Astrocyte of the hippocampus (primary cell): ENCODE results near the gene OMP.

Experiments
- DNase-seq: peaks from one replicate; pipeline ENCODE4 v3.0.0; 2011; ENCODE audit warnings: low read depth, low spot score

Gene OMP

DNA sequence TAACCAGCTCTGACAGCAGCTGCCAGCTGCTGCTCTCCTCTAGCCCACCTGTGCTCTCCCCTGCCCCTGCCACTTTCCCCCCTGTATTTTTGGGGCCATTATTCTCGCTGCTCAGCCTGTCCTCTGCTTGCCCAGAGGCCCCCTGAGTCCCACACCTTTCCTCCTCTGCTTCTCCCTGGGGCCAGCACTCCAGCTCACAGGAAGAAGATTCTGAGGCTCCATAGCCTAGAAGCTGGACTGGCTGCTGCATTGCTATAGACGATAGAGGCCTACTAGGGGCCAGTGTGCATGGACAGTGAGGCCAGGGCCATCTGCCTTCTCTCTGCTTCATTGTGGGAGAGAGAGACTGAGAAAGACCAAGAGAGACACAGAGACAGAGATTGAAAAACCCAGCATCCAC, 679 bp downstream of the OMP start:
- no peak for DNase-seq

DNA sequence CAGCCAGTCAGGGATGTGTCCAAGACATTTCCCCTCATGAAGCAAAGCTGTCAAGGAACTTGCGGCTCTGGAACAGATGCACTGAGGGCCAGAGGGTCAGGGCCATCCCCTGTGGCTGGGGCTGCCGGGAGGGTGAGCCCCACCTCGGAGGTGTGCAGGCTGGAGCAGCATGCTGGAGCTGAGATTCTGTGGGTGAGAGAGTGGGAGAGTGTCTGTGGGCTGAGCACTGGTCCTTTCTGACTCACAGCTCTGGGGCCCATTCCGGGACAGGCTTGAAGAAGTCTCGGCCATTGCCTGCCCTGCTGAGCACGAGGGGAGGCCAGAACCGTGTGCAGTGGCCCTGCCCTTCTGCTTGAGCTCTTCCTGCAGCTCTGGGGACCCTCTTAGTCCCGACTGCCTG, 2.1 kb downstream of the OMP start:
- DNase-seq, result peak; percentile 55

DNA sequence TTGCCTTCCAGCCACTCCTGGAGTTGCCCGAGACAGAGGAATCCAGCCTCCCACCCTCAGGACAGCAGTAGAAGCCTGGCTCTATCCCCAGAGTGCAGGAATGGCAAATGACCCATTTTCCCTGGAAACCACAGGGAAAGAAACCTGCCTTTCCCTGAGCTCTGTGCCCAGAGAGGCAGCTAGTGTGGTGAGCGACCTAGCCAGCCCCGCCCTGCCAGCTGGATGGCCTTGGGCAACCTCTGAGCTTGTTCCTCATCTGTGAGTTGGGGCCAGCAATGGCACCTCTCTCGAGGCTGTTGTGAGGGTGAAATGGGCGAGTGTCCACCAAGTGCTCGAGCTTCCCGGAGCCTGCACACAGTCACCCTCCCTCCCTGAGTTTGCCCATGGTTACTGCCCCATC, 3.7 kb downstream of the OMP start:
- DNase-seq, result peak; percentile 71

DNA sequence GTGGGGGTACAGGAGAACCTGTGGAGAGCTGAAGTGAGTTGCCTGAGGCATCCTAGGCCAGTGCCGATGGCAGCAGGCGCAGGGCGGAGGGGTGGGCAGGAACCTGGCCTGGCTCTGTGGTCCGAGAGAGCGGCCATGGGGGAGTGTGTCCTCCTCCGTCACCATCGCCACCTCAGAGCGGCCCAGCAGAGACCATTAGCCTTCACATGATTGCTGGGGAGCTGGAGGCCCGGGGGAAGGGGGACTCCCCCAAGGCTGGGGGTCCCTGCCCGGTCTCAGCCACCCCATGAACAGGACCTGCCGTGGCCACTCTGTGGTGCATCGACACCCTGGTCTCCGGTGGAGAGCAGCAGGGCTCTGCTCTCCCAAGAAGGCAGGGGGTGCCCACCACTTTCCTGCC, 4.1 kb downstream of the OMP start:
- DNase-seq, result no peak

DNA sequence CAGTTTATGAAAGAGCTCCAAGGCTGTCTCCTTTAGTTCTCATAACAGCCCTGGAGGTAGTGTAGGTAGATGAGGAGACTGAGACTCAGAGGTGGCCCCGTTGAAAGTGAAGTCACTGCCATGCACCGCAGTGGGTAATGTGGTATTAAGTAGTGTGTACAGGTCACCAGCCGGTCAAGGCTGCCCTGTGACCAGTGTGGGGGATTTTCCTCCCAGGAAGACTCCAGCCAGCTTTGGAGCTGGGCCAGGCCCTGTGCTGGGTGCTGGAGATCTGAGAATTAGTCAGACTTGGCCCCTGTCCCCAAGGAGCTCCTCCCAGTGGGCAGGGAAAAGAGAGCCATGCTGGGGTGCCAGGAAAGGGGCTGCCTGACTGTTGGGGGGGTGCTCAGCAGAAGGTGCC, 5.3 kb downstream of the OMP start:
- DNase-seq, result peak; percentile 97

DNA sequence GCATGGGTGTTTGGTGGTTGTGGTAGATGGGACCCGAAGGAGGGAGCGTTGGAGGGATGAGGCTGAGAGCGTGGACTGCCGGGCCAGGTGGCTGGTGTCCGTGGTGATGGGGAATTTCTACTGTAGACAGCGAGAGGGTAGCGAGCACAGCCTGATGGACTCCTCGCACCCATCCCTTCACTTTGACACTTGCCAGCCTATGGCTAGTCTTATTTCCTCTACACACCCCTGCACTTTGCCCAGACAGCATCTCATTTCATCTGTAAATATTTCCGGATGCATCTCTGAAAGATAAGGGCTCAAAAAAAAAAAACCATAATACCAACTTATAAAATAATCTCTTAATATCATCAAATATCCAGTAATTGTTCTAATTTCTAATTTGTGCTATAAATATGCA, 5.8 kb downstream of the OMP start:
- no peak for DNase-seq

DNA sequence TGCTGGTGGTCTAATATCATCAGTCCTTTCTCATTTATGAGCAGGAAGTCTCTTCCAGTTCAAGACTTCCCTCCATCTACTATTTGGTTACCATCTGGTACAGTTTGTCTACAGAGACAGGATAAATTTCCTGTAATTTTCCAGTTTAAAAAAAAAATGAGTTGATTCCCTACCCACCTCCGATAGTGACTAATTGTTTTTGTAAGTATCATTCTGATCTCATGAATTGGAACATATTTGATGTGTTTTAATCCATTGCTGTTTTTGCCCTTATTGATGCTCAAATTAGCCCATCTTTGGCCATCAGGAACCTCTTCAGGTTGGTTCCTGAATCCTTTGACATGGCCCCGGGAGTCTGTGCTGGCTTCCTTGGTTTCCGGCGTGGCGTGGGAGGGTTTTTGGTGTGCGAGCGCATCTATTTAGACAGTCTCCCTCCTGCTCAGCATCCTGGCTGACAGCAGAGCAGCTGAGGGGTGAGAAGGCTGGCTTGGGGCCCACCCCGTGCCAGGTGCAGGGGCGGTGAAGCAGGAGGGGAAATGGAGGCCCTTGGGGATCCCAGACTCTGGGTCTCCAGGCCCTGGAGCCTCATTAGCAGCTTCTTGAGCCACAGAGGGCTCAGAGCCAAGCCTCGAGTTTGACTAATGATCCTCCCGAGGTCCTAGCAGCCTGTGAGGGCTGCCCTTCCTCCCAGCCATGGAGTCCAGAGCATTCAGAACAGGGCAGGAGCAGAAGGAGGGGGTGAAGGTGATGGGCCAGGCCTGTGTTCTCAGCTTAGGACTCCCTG, 6.8 kb downstream of the OMP start:
- peak; percentile 88 for DNase-seq

DNA sequence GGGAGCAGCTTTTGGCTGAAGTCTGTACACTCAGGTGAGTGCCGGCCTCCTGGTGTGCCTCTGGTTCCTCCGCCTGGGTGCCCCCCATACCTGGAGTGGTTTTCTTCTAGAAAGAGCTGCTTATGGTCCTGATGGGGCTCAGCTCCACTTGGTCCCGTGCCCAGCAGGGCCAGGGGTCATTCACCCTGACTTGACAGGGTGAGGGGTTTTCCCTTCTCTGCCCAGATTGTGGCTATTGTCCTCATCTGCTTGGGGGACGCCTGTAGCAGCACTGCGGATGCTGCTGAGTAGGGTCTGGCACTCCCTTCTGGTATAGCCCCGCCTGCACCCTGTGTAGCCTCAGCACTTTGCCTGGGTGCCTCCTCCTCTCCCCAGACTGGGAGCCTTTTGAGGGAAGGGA, 8.2 kb downstream of the OMP start:
- DNase-seq, result no peak

DNA sequence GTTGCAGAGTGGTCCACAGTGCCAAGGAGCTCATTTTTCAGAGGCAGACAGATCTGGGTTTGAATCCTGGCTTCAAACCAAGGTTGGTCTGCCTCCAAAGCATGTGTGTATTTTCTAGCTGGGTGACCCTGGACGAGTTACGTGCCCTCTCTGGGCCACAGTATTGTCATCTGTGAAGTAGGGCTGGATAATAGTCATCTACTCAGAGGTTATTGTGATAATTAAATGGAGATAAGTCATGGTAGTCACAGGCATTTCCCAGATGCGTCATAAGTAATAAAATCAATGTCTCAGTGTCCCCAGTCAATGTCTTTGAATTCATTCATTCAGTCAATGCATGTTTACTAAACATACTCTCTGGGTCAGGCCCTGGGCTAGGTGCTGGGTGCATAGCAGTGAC, 8.6 kb downstream of the OMP start:
- DNase-seq, result no peak

DNA sequence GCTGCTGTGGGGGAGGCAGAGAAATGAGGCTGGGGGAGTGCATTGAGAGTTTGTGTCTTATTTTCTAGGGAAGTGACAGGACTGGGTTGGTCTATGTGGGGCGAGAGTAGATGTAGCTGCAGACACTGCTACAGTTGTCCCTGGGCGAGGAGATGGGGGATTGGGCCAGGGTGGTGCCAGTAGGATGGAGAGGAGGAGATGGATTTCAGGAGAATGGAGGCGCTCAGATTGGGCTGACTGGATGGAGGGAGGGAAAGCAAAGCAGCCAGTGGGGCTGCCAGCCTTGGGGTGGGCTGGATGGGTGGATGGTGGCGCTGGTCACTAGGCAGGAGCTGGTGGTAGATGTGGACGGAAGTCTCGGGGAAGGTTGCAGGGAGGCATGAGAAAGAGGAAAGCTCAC, 9.3 kb downstream of the OMP start:
- no peak for DNase-seq

DNA sequence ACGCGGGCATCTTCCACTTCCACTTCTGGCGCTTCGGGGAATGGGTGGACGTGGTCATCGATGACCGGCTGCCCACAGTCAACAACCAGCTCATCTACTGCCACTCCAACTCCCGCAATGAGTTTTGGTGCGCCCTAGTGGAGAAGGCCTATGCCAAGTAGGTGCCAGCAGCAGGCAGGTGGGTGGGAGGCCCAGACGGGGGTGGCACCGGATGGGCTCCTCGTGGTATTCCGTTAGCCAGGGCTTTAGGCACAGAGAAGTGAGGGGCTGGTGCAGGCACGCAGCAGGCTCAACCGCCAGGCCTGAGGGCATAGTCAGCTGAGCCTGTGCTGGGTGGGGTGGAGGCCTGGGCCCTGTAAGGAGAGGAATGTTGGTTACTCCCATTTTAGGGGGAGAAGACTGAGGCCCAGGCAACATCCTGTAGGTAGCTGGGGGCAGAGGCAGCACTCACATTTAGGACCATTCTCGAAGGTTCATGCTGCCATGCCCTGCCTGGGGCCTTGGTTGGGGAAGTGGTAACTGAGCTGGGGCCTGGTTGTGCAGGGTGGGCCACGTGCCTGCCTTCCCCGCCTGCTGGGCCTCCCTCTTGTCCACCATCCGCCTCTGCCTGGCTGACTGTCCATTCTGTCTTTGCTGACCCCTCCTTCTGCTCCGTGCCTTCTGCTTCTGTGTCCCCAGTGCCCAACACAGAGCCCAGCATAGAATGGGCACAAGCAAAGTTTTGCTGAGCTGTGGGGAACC, 10.2 kb downstream of the OMP start:
- no peak for DNase-seq

DNA sequence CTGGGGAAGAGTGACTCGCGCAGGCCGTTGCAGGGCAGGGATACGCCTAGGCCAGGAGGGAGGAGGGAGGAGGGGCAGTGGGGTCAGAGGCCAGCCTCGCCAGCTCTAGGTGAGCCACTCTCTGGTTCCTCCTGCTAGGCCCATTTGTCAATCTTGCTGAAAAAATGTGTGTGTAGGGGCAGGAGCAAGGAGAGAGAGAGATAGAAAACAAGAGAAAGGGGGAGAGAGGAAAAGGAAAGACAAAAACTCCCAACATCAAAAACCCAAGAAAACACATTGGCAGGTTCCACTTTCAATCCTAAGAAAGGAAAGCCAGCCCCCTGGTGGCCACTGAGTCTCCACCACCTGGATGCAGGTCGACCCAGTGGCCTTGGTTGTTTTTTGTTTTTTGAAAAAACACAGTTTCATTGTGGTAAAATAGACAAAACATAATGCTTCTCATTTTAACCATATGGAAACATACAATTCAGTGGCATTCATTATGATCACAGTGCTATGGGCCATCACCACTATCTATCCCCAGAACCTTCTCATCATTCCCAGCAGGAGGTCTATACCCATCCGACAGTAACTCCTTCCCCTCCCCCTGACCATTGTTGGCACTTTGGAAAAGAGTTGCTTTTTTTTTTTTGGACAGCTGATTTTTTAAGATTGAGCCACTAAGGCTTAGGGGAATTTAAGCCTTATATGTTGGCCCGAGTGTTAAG, 10.9 kb downstream of the OMP start:
- DNase-seq, result peak; percentile 70

DNA sequence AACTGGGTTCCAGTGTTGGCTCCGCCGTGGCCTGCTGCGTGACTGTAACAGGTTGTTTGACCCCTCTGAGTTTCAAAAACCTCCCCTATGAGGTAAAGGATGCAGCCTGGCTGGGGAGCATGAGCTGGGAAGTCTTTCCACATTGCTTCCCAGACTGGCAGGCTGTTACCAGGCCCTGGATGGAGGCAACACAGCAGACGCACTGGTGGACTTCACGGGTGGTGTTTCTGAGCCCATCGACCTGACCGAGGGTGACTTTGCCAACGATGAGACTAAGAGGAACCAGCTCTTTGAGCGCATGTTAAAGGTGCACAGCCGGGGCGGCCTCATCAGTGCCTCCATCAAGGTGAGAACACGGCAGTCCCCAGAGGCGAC, 11.4 kb downstream of the OMP start:
- no peak for DNase-seq

DNA sequence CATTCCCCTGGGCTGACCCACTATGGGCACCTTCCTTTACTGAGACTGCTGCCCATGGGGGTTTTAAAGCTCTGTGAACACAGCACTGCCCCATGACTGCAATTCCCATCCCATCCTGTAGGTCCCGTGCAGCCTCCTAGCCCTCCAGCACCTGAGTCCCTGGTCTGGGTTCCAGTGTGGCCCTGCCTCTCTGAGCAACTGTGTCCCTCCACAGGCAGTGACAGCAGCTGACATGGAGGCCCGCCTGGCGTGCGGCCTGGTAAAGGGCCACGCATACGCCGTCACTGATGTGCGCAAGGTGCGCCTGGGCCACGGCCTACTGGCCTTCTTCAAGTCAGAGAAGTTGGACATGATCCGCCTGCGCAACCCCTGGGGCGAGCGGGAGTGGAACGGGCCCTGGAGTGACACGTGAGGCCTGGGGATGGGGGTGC, 12.6 kb downstream of the OMP start:
- no peak for DNase-seq

DNA sequence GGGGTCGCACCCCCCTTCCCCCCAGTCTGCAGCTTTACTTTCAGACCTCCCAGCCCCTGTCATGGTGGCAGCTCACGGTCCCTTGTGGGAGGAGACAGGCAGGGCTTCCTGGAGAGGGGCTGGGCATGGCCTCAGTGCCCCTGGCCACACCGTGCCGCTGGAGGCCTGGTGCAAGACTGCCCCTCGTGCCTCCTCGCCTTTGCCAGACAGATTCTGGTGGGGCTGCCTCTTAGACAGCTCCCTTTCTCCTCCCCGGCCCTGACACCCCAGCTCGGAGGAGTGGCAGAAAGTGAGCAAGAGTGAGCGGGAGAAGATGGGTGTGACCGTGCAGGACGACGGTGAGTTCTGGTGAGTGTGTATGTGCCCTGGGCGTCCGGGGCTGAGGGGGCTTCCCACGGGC, 13.3 kb downstream of the OMP start:
- DNase-seq, result no peak

DNA sequence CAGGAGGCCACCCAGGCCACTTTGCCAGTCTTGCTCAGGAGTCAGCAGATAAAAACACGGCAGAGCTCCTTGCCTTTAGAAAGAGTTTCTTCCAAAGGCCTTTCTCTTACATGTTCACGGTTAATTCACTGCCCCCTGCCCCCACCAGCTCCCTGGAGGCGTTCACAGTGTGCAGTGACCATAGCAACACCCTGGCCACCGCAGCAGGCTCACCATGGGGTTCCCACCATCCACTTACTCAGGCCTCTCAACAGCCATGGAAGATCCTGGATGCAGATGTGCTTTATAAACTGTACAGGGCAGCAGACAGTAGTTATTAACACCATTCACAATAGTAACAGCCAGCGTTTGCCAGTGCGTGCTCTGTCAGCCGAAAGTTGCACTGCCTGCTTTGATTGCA, 14.9 kb downstream of the OMP start:
- DNase-seq, result peak; percentile 16

DNA sequence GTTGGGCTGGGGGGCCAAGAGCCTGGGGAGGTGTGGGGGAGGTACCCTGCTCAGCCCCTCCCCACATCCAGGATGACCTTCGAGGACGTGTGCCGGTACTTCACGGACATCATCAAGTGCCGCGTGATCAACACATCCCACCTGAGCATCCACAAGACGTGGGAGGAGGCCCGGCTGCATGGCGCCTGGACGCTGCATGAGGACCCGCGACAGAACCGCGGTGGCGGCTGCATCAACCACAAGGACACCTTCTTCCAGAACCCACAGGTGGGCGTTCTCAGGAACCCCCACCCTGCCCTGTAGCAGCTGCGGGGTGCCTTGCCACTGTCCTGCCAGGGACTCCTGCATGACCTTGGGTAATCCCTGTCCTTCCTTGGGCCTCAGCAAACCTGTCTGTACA, 15.4 kb downstream of the OMP start:
- no peak for DNase-seq

DNA sequence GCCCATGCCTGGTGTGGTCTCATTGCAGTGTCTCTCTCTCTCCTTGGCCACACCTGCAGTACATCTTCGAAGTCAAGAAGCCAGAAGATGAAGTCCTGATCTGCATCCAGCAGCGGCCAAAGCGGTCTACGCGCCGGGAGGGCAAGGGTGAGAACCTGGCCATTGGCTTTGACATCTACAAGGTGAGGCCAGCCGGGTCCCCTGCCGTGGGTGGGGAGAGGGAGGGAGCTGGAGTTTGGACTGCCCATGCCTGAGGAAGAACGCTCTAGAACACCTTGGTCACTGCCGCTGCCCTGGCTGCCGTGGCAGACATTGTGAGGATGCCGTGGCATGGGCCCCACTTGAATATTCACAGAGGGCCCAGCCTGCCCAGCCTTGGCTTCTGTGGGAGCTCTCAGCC, 16.3 kb downstream of the OMP start:
- DNase-seq, result no peak

DNA sequence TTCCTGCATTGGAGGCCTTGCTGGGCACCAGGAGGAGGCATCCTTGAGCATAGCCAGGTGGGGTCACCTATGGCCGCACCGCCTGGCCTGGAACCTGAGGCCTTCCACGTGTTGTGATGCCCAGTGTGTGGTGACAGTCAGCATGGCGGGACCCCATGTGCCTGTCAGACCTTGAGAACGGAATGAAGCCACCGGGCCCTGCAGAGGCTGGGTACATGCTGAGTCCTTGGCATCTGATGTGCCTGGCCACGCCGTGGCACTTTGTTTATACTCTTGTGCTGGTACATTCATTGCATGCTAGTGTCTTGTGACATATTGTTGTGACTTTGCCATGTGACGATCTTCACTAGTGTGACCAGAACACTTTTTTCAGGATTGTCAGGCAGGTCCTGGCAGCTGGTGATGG, 16.9 kb downstream of the OMP start:
- no peak for DNase-seq

DNA sequence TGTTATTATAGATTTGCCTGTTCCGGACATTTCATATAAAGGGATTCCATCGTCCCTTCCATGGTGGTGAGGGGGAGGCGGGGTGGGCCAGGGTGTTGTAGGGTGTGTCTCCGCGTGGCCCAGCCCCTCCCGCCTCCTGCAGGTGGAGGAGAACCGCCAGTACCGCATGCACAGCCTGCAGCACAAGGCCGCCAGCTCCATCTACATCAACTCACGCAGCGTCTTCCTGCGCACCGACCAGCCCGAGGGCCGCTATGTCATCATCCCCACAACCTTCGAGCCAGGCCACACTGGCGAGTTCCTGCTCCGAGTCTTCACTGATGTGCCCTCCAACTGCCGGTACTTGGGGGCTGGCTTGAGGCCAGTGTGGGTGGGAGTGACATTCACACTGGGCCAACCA, 17.9 kb downstream of the OMP start:
- no peak for DNase-seq

DNA sequence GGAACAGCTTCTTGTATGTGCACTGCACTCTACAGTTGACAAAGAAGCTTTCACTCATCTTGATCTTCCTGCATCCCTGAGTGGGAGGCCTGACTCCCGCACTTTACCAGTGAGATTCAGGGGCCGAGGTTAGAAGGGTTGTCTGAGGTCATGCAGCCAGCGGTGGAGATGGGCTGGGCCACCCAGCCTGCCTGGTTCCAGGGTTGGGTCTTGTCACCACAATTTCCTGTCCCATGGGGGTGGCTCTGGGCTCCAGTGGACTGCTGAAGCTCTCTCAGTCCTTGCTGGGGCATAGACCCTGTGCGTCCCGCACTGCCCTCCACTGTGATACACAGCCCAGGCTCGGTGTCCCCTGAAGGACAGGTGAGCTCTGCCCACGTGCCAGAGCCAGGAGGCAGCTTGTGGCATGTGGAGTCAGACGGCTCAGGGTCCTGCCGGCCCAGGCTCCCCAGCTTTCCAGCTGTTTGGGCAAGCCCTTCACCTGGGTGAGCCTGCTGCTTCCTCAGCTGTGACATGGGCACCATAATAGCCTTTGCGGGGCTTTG, 18.5 kb downstream of the OMP start:
- DNase-seq, result no peak

DNA sequence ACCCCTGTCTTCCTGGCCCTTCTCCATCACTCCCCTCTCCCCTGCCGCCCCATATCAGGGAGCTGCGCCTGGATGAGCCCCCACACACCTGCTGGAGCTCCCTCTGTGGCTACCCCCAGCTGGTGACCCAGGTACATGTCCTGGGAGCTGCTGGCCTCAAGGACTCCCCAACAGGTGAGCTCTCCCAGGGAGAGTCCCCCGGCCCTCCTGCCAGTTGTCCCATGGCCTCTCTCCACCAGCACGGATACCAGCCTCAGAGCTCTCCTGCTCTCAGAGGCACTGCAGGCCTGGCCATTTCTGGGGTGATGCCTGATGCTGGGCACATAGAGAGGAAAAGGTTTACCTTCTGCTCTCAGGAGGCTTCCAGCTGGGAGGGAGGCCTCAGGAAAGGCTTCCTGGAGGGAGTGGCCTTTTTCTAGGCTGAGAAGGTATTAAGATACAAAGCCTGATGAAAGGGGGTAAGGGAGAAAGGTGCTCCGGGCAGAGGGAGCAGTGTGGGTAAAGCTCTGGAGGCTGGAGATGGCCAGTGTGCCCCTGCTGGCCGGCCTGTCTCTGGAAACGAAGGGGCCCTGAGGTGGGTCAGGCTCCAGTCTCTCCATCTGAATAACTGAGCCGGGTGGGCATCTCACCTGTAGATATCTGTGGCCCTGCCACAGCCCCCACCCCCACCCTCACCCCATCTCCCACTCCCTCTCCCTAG, 19.4 kb downstream of the OMP start:
- no peak for DNase-seq
